Stimulated activated naive CD8-positive, alpha-beta T cell treated with anti-CD3 and anti-CD28 coated beads, Interleukin-15, amount 100 ng/mL, for 72 hours (primary cell): Measurements from ENCODE around the gene SPRR4.

Source experiments
- ATAC-seq: fragments of 150-1000 bp; cut with Tn5 transposase; 2 replicates; pipeline ENCODE4 v1.10.0; 2021; ENCODE audit warnings: mild to moderate bottlenecking, moderate library complexity
- DNase-seq, 2 donors: peaks; one replicate each; pipeline ENCODE4 v3.0.0; 2021 to 2022
- H3K27ac Mint-ChIP-seq, 2 donors: one replicate each; pipeline ENCODE4 v1.8.0; 2022; ENCODE audit warnings: mild to moderate bottlenecking in 2 of 2, mixed read lengths in 2 of 2, moderate library complexity in 2 of 2
- H3K27me3 Mint-ChIP-seq: one replicate; pipeline ENCODE4 v1.8.0; 2022; ENCODE audit warnings: mixed read lengths
- H3K4me1 Mint-ChIP-seq: one replicate; pipeline ENCODE4 v1.8.0; 2022; ENCODE audit warnings: mild to moderate bottlenecking, mixed read lengths
- H3K4me3 Mint-ChIP-seq, 2 donors: one replicate each; pipeline ENCODE4 v1.8.0; 2022; ENCODE audit warnings: mild to moderate bottlenecking in 2 of 2, mixed read lengths in 2 of 2, moderate library complexity in 1 of 2
- H3K9me3 Mint-ChIP-seq, 2 donors: one replicate each; pipeline ENCODE4 v1.8.0; 2022; ENCODE audit warnings: mixed read lengths in 2 of 2

The SPRR4 gene

GRCh38 chr1:152970495-152970894, at the start of gene SPRR4:
Gene SPRR4, plus strand, starts transcription at chr1:152970648. Its CDS starts 1,243 bp downstream, at chr1:152971891.
- ATAC-seq (no peak), DNase-seq (no peak)
- peak within 1 kb of the TSS in 1 of 2 donors; percentile 38 for H3K27ac Mint-ChIP-seq
- no peaks in the 10 kb centered on the region for H3K27me3 Mint-ChIP-seq
- H3K4me3 Mint-ChIP-seq: no peak within 1 kb of the TSS
- no peaks in the 10 kb centered on the region for H3K4me1 Mint-ChIP-seq
- H3K9me3 Mint-ChIP-seq: no peaks in the 10 kb centered on the region

GRCh38 chr1:152924191-152924590, 46.3 kb upstream of the SPRR4 start:
- ATAC-seq (no peak), DNase-seq (no peak)
- H3K27me3 Mint-ChIP-seq: peaks cover 29% of the 10 kb centered on the region
- H3K27ac Mint-ChIP-seq: no peak overlapping the region
- no peak overlapping the region for H3K4me3 Mint-ChIP-seq
- no peaks in the 10 kb centered on the region for H3K4me1 Mint-ChIP-seq
- no peaks in the 10 kb centered on the region for H3K9me3 Mint-ChIP-seq

DNA sequence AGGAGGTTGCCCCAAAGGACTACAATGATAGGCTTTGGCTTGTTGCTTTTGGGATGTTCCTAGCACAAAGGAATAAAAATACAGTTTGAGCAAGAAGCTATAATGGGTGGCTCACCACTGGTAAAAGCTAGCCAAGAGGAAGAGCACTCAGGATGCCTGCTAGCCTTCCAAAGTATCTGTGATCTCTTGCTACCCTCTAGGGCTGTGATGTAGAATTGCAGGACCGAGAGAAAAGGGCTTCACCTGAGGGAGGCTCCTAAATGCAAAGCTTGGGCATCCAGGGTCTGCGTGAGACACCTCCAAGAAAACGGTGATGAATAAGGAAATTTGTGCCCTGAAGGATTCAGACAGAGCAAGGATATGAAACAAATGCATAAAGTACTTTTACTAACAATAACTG, 44.4 kb upstream of the SPRR4 start:
- ATAC-seq: no peak
- Mint-ChIP-seq H3K4me3 (no peak overlapping the region), H3K27me3 (peaks cover 27% of the 10 kb centered on the region)

DNA sequence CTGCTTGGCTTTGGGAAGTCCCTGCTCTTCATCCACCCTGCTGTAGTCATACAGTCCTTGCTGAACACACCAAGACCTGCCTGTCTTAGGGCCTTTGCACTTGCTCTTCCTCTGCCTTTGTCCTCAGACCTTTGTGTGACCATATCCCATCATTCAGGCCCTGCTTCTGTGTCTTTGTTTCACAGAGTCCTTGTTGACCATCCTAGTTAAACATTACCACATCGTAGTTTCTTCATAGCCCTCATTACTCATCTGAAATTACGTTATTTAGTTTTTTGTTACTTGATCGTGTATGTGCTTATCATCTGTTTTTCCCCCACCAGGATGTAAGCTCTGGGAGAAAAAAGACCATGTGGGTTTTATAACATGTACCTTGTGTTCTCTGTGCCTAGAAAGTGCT, 41.8 kb upstream of the SPRR4 start:
- H3K4me3 Mint-ChIP-seq: no peak overlapping the region
- H3K27ac Mint-ChIP-seq: no peak overlapping the region
- ATAC-seq: no peak
- peaks cover 23% of the 10 kb centered on the region for H3K27me3 Mint-ChIP-seq
- H3K4me1 Mint-ChIP-seq: no peaks in the 10 kb centered on the region
- H3K9me3 Mint-ChIP-seq: no peaks in the 10 kb centered on the region
- DNase-seq: no peak

More for the DNA sequence above, 44.4 kb upstream of the SPRR4 start:
- Mint-ChIP-seq H3K9me3 (no peaks in the 10 kb centered on the region), H3K4me1 (no peaks in the 10 kb centered on the region), H3K27ac (no peak overlapping the region)
- no peak for DNase-seq

DNA sequence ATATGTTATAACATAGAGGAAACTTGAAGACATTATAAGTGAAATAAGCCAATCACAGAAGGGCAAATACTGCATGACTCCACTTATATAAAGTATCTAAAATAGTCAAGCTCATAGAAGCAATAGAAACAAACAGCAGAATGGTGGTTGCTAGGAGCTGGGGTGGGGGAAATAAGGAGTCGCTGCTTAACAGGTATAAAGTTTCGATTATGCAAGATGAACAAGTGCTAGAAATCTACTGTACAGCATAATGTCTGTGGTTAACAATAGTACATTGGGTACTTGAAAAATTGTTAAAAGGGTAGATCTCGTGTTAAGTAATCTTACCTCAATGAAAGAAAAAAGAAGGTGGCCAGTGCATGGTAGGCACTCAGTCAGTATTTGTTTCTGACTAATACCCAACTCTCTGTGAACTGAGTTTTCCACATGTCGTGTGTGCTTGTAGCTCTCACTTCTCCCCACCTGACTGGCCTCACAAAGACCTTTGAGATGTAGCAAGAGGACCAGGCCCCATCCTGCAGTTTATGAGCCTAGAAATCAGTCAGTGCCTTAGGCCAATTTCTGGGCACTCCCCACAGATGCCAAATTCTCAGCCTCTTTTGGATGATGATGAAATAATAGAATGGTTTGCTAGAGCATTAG, 38.2 kb upstream of the SPRR4 start:
- no peak overlapping the region for H3K27ac Mint-ChIP-seq
- H3K4me3 Mint-ChIP-seq: no peak overlapping the region
- DNase-seq (no peak), ATAC-seq (no peak)
- no peaks in the 10 kb centered on the region for H3K9me3 Mint-ChIP-seq
- H3K27me3 Mint-ChIP-seq: peaks cover 13% of the 10 kb centered on the region
- no peaks in the 10 kb centered on the region for H3K4me1 Mint-ChIP-seq

DNA sequence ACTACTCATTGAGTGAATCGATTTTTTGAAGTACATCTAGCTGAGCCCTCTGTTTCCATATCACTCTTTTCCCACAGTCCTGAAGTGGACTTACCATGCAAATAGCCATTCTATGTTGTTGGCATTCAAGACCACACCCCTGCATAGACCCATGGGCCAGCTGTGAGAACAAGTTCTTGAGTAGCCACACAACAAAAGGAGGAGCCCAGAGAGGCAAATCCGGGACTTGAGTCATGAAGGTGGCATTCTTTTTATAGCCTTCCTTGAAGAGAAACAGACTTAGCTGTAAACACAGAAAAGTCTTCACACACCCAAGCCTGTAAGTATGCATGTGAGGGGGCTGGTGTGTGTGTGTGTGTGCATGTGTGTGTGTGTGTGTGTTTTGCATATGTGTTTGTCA, 37.3 kb upstream of the SPRR4 start:
- no peak for DNase-seq
- Mint-ChIP-seq H3K4me3 (no peak overlapping the region), H3K4me1 (no peaks in the 10 kb centered on the region), H3K27ac (no peak overlapping the region), H3K9me3 (no peaks in the 10 kb centered on the region), H3K27me3 (peaks cover 13% of the 10 kb centered on the region)
- no peak for ATAC-seq

- H3K9me3 Mint-ChIP-seq: no peaks in the 10 kb centered on the region
- no peak for ATAC-seq
- no peak overlapping the region for H3K4me3 Mint-ChIP-seq
- no peaks in the 10 kb centered on the region for H3K4me1 Mint-ChIP-seq
- H3K27me3 Mint-ChIP-seq: peaks cover 16% of the 10 kb centered on the region
- no peak for DNase-seq
- no peak overlapping the region for H3K27ac Mint-ChIP-seq
These were observed 29.8 kb upstream of the SPRR4 start for GRCh38 chr1:152940614-152941013.

- ATAC-seq (no peak), DNase-seq (no peak)
- no peak overlapping the region for H3K27ac Mint-ChIP-seq
- H3K27me3 Mint-ChIP-seq: peaks cover 16% of the 10 kb centered on the region
- H3K9me3 Mint-ChIP-seq: no peaks in the 10 kb centered on the region
- no peak overlapping the region for H3K4me3 Mint-ChIP-seq
- H3K4me1 Mint-ChIP-seq: no peaks in the 10 kb centered on the region
These were observed 29.3 kb upstream of the SPRR4 start for GRCh38 chr1:152941037-152941711.

DNA sequence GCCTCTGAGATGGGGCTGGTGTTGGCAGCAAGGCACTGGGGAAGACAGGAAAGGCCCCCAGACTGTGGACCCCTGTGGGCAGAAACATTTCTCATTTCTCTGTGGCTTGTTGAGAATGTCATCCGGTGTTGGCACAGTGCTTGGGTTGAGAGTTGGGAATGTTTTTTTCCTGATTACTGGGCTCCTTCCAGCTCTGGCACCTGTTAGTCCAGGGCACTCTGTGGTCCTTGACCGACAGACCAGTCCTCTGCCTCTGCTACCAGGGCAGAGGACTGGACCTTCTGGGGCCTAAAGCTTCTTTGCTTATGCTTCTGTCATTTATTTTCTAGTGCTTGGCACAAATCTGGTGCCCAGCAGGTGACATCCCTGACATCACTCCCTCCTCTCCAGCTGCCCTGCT, 28.3 kb upstream of the SPRR4 start:
- Mint-ChIP-seq H3K4me1 (no peaks in the 10 kb centered on the region), H3K27ac (no peak overlapping the region), H3K9me3 (no peaks in the 10 kb centered on the region), H3K4me3 (no peak overlapping the region), H3K27me3 (peaks cover 24% of the 10 kb centered on the region)
- DNase-seq (no peak), ATAC-seq (no peak)

- H3K9me3 Mint-ChIP-seq: no peaks in the 10 kb centered on the region
- no peaks in the 10 kb centered on the region for H3K4me1 Mint-ChIP-seq
- no peak for ATAC-seq
These were observed 24.2 kb upstream of the SPRR4 start for GRCh38 chr1:152946248-152946647.

GRCh38 chr1:152946651-152947256, 23.7 kb upstream of the SPRR4 start, which contains the start of gene SPRR5:
Gene SPRR5, plus strand, starts transcription at chr1:152947206. Its CDS starts 1,349 bp downstream, at chr1:152948555.
- no peak within 1 kb of the TSS for H3K4me3 Mint-ChIP-seq
- no peaks in the 10 kb centered on the region for H3K9me3 Mint-ChIP-seq
- no peak within 1 kb of the TSS for H3K27ac Mint-ChIP-seq
- no peaks in the 10 kb centered on the region for H3K4me1 Mint-ChIP-seq
- H3K27me3 Mint-ChIP-seq: peaks cover 12% of the 10 kb centered on the region
- no peak for DNase-seq
- no peak for ATAC-seq

More at GRCh38 chr1:152946248-152946647, 24.2 kb upstream of the SPRR4 start:
- Mint-ChIP-seq H3K4me3 (no peak overlapping the region), H3K27ac (no peak overlapping the region), H3K27me3 (peaks cover 12% of the 10 kb centered on the region)
- DNase-seq: no peak

DNA sequence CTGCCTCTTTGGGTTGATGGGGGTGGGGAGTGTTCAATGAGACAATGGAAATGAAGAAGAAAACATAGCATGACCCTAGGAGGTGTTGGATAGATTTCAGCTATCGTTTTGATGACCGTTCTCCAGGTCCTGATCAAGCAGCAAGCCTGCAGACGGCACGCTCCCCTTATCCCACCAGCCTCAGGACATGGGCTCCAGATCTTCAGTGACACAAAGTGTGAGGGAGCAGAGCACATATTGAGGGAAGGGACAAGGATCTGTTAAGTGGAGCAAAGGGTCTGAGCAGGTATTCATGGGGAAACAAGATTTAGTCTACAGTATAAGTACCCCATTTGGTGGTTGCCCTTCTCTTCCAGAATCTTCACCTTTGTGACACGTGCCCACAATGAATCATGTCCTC, 18.7 kb upstream of the SPRR4 start:
- Mint-ChIP-seq H3K4me3 (no peak overlapping the region), H3K27me3 (peaks cover 8% of the 10 kb centered on the region), H3K4me1 (no peaks in the 10 kb centered on the region), H3K27ac (no peak overlapping the region), H3K9me3 (no peaks in the 10 kb centered on the region)
- no peak for ATAC-seq
- no peak for DNase-seq

GRCh38 chr1:152953761-152954160, 16.7 kb upstream of the SPRR4 start:
- Mint-ChIP-seq H3K4me3 (no peak overlapping the region), H3K27me3 (no peaks in the 10 kb centered on the region), H3K9me3 (no peaks in the 10 kb centered on the region), H3K27ac (no peak overlapping the region), H3K4me1 (no peaks in the 10 kb centered on the region)
- no peak for ATAC-seq
- no peak for DNase-seq

DNA sequence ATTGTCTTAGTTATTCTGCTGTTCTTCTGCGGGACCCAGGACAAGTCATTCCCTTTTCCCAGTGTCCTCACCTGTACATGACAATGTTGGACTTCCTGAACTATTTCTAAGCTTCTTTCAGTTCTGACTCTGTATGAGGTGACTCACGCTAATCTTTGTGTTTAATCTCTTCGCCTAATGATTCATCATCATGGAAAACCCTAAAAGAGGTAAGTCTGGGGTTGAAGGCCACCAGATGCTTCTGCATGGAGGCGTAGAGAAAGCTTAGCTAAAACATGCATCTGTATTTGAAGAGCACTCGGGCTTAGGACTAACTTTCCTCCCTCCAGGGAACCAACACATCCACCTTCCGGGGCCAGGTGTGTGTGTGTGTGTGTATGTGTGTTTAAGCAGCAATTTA, 16.0 kb upstream of the SPRR4 start:
- no peak overlapping the region for H3K27ac Mint-ChIP-seq
- no peaks in the 10 kb centered on the region for H3K4me1 Mint-ChIP-seq
- no peaks in the 10 kb centered on the region for H3K27me3 Mint-ChIP-seq
- H3K4me3 Mint-ChIP-seq: no peak overlapping the region
- DNase-seq (no peak), ATAC-seq (no peak)
- H3K9me3 Mint-ChIP-seq: no peaks in the 10 kb centered on the region

DNA sequence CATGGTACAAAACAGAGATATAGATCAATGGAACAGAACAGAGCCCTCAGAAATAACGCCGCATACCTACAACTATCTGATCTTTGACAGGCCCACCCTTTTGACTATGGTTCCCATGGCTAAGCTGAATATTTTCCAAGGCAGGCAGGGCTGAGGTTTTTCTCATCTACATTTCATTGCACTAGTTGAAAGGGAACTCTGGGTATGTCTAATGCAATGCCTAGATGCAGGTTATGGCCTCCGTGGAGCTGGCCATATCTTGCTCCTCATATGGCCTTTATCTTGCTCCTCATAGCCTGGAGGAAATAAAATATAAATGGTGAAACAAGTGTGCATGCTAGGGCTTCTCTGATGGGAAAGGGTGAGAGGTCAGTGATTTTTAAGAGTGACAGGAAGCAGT, 12.9 kb upstream of the SPRR4 start:
- DNase-seq: no peak
- no peaks in the 10 kb centered on the region for H3K9me3 Mint-ChIP-seq
- no peak overlapping the region for H3K27ac Mint-ChIP-seq
- no peak for ATAC-seq
- no peaks in the 10 kb centered on the region for H3K4me1 Mint-ChIP-seq
- H3K4me3 Mint-ChIP-seq: no peak overlapping the region
- H3K27me3 Mint-ChIP-seq: peaks cover 16% of the 10 kb centered on the region

- ATAC-seq (no peak), DNase-seq (no peak)
- no peaks in the 10 kb centered on the region for H3K9me3 Mint-ChIP-seq
- no peak overlapping the region for H3K27ac Mint-ChIP-seq
- no peak overlapping the region for H3K4me3 Mint-ChIP-seq
- no peaks in the 10 kb centered on the region for H3K4me1 Mint-ChIP-seq
- peaks cover 16% of the 10 kb centered on the region for H3K27me3 Mint-ChIP-seq
These were observed 11.2 kb upstream of the SPRR4 start for GRCh38 chr1:152959273-152959672.
